LNCAP (cell line): ENCODE data around the gene PLXNB2.

Source experiments
- CTCF ChIP-seq: fragments of 450-650 bp; IDR thresholded peaks from 2 replicates; pipeline ENCODE4 v1.5.1; 2017; ENCODE audit warnings: mild to moderate bottlenecking

Gene PLXNB2

GRCh38 chr22:50342651-50343540, 35.5 kb upstream of the PLXNB2 start, which contains the start of gene PPP6R2:
Gene PPP6R2 (plus strand): TSS chr22:50343327. CDS start chr22:50393909, 50,582 bp downstream.
- TF ChIP-seq CTCF: peak; percentile 18; the same call in 1 of the 2 replicates

GRCh38 chr22:50341977-50342650, 34.7 kb upstream of the PLXNB2 start:
- TF ChIP-seq CTCF: peak; percentile 93

GRCh38 chr22:50339945-50340879, 32.8 kb upstream of the PLXNB2 start:
- no peak for TF ChIP-seq CTCF

- TF ChIP-seq CTCF: no peak
Measured at GRCh38 chr22:50338860-50339462, 31.5 kb upstream of the PLXNB2 start.

GRCh38 chr22:50338042-50338573, 30.7 kb upstream of the PLXNB2 start:
- no peak for TF ChIP-seq CTCF

- no peak for TF ChIP-seq CTCF
Measured at GRCh38 chr22:50337262-50338041, 30.0 kb upstream of the PLXNB2 start.
